GM20000 (cell line): Measurements from ENCODE around the gene FRY.

ENCODE experiments used
- DNase-seq: peaks from one replicate; pipeline ENCODE4 v3.0.0; 2012; ENCODE audit warnings: low spot score
- TF ChIP-seq, protein P1 (sequence below): IDR thresholded peaks from 2 replicates; pipeline ENCODE4 v1.5.1; 2012; ENCODE audit warnings: mild to moderate bottlenecking, control low read depth; ENCODE audit errors: extremely low read depth, missing control alignments

FRY gene

DNA sequence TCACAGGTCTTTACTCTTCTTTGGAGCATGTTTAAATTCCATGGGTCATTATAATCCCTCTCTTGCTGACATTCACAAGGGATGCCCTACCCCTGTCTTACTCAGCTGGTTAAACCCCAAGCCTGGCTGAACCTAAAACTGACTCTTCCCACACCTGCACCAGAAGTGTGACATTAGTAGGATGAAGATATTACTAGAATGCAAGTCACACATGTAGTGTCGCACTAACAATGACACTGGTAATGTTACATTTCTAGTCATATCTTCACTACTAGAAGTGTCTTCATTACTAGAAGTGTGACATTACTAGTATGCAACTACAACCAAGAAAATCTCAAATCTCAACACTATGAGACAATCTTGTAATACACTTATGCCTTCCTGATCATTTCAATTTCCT lies 269.3 kb downstream of the FRY start:
- TF ChIP-seq, protein P1, sequence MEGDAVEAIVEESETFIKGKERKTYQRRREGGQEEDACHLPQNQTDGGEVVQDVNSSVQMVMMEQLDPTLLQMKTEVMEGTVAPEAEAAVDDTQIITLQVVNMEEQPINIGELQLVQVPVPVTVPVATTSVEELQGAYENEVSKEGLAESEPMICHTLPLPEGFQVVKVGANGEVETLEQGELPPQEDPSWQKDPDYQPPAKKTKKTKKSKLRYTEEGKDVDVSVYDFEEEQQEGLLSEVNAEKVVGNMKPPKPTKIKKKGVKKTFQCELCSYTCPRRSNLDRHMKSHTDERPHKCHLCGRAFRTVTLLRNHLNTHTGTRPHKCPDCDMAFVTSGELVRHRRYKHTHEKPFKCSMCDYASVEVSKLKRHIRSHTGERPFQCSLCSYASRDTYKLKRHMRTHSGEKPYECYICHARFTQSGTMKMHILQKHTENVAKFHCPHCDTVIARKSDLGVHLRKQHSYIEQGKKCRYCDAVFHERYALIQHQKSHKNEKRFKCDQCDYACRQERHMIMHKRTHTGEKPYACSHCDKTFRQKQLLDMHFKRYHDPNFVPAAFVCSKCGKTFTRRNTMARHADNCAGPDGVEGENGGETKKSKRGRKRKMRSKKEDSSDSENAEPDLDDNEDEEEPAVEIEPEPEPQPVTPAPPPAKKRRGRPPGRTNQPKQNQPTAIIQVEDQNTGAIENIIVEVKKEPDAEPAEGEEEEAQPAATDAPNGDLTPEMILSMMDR: no peak
- no peak for DNase-seq

DNA sequence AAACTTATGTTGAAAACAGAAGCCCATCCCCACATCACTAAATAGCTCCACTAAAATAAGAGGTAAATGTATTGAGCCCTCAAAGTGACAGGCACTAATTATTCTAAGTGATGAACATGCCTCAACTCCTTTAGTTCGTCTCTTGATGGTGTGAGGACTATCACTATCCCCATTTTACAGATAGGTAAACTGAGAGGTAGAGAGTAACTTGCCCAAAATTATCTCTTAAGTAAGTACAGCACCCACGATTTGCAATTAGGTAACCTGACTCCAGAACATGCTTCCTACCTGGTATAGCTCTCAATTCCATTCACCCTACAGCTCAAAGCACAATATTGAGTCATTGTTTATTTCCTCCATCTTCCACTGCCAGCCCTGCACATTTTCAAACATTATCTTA lies 270.9 kb downstream of the FRY start:
- TF ChIP-seq, protein P1: no peak
- DNase-seq: no peak

DNA sequence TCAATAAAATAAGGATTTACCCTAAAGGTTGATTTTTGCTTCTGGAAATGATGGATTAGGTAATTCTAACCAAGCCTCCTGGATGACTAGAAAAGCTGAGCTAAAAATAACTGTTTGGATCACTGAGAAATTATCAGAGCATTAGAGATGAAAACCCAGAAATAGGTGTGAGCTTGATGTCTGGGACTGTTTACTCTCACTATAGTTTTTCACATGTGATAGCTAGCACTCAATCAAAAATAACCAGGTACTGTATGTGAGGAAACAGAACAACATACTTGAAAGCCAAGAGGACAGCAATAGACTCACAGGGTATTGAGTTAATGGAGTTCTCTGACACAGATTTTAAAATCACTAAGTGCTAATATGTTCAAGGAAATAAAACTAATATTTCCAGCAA lies 274.1 kb downstream of the FRY start:
- TF ChIP-seq, protein P1: no peak

DNA sequence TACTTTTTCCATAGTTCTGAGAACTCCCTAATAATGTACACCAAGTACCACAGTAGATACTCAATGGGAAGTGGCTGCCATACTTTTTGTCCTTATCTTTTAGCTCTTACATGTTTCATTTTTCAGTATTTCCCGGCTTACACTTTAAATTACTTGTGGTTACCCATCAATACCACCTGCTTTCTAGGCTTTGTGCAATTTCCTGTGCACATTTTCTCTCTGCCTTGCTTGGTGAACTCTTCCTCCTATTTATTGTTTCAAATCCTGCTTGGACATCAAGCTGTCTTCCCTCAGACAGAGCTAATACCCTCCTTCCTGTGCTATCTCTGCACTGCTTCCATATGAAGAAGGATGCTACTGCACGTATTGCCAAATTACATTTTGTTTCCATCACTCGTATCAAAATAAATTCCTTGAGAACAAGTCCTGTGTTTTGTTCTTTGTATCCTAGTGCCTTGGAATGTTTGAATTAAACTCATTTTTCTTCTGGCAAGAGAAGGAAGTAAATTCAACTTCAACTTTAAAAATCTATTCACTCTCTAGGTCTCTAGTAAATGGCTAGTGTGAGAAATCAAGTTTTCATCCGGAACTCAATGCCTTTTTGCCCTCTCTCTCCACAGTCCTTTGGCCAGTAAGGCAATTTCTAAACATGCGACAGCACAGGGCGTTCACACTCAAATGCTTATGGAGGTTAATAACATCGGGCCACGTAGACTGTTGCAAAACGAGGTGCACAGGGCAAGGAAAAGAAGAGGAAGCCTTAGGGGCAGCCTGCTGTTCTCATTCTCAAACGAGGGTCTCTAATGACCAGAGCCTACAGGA lies 277.9 kb downstream of the FRY start:
- TF ChIP-seq, protein P1: no peak
- no peak for DNase-seq

More for the DNA sequence above, 274.1 kb downstream of the FRY start:
- no peak for DNase-seq

DNA sequence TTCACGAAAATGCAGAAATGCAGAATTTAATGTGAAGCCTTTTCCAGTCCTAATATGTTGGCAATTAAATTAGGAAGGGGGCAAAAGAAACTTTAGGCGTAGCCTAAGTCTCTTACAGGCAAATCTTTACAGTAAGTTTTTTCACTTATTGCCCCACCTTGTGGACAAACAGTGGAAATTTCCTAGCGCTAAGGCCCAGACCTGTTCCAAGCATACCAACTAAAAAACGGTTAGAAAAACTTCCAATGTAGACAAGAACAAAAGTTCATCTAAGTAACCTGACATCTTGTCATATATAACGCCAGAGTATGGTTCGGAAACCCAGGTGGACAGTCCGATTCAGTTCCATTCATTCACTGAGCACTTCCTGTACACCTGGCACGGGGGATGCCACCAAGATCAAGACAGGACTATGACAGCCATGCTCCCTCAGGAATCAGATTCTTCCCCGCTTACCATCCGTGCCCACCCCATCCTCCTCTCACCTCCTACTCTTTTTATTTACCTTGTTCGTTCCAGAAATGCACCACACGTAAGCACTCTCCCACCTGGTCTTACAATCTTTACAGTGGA lies 278.6 kb downstream of the FRY start:
- TF ChIP-seq, protein P1: peak; percentile 43
- peak; percentile 59 for DNase-seq

DNA sequence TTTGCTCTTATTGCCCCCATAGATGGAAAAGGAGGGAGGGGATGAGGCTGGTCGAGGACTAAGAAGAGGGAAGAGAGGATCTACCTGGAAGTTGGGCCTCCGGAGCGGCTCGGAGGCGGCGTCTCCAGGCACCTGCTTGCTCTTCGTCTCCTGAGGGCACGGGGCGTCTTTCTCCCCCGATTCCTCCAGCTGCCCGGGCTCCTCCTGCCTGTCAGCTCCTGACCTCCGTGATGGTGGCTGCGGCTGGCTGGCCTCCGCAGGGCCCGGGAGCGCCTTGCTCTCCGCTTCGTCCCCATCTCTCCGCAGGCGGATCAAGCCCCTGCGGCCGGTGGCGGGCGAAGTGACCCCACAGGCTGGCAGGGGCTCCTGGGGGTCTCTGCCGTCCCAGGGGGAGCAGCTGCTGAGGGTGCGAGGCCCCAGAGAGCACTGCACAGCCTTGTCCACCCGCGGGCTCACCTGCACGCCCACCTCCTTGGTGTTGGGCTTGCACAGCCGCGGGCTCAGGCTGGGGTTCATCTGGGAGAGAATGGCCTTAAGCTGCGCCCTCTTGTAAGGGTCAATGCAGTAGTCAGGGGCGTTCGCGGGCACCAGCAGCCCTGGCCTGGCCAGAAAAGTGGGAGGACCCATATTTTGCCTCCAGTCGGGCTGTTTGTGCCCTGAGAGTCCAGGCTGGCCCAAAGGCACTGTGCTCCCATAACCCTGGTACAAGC lies 279.8 kb downstream of the FRY start:
- TF ChIP-seq, protein P1: no peak
- no peak for DNase-seq
